Measurements from ENCODE around the gene TMUB2. TPM values are rescaled to one million over a fixed set of nuclear protein-coding genes. Genes with fewer than 3 reads are reported as not detected.
A peak's percentile ranks its signal among the peaks of the same experiment; 100 is the strongest.

Gene TMUB2
- total RNA-seq, 1 donor from 2014 or later = 23.6 TPM

- ATAC-seq (peak; percentile 95), DNase-seq (peak; percentile 99)
- intact Hi-C loops (cut with micrococcal nuclease) = no loop called here
Measured at GRCh38 chr17:44199553-44200477, 13.0 kb downstream of the TMUB2 start, which contains the start of gene ATXN7L3. ATXN7L3 (minus strand) TSS chr17:44199884; CDS start chr17:44198070, 1,814 bp downstream.

GRCh38 chr17:44200478-44201155 lies 13.8 kb downstream of the TMUB2 start:
- intact Hi-C loops (cut with micrococcal nuclease) = no loop called here
- DNase-seq (no peak), ATAC-seq (peak; percentile 1)

- ATAC-seq = no peak
- no peak for DNase-seq
Measured at GRCh38 chr17:44202756-44203155, 16.0 kb downstream of the TMUB2 start.

GRCh38 chr17:44203731-44204440 lies 17.1 kb downstream of the TMUB2 start:
- DNase-seq (no peak), ATAC-seq (no peak)
- intact Hi-C loops (cut with micrococcal nuclease) = no loop called here

More at GRCh38 chr17:44202756-44203155, 16.0 kb downstream of the TMUB2 start:
- intact Hi-C loops (cut with micrococcal nuclease) = no loop called here

GRCh38 chr17:44204441-44204882 lies 17.7 kb downstream of the TMUB2 start:
- intact Hi-C loops (cut with micrococcal nuclease) = no loop called here
- ATAC-seq (no peak), DNase-seq (no peak)

- intact Hi-C loops (cut with micrococcal nuclease) = no loop called here
- ATAC-seq (no peak), DNase-seq (no peak)
Measured at GRCh38 chr17:44205962-44206824, 19.4 kb downstream of the TMUB2 start.

GRCh38 chr17:44206825-44207155 lies 20.0 kb downstream of the TMUB2 start:
- intact Hi-C loops (cut with micrococcal nuclease) = no loop called here
- ATAC-seq (no peak), DNase-seq (no peak)

- no peak for ATAC-seq
- intact Hi-C loops (cut with micrococcal nuclease) = no loop called here
- no peak for DNase-seq
Measured at GRCh38 chr17:44207319-44207718, 20.5 kb downstream of the TMUB2 start.

GRCh38 chr17:44207743-44208142 lies 21.0 kb downstream of the TMUB2 start:
- intact Hi-C loops (cut with micrococcal nuclease) = no loop called here
- ATAC-seq = no peak
- no peak for DNase-seq

- ATAC-seq = no peak
- intact Hi-C loops (cut with micrococcal nuclease) = no loop called here
- no peak for DNase-seq
Measured at GRCh38 chr17:44209786-44210341, 23.1 kb downstream of the TMUB2 start.

GRCh38 chr17:44210342-44211192 lies 23.8 kb downstream of the TMUB2 start:
- ATAC-seq (peak; percentile 93), DNase-seq (peak; percentile 94)
- intact Hi-C loops (cut with micrococcal nuclease) = no loop called here

GRCh38 chr17:44211281-44212265 lies 24.8 kb downstream of the TMUB2 start:
- intact Hi-C loops (cut with micrococcal nuclease) = no loop called here
- DNase-seq = no peak
- ATAC-seq = no peak

GRCh38 chr17:44212507-44213402 lies 26.0 kb downstream of the TMUB2 start:
- intact Hi-C loops (cut with micrococcal nuclease) = no loop called here
- DNase-seq = no peak
- no peak for ATAC-seq

GRCh38 chr17:44213403-44214229 lies 26.8 kb downstream of the TMUB2 start:
- no peak for DNase-seq
- no peak for ATAC-seq
- intact Hi-C loops (cut with micrococcal nuclease) = no loop called here

GRCh38 chr17:44214230-44214494 lies 27.4 kb downstream of the TMUB2 start:
- intact Hi-C loops (cut with micrococcal nuclease) = no loop called here
- ATAC-seq = no peak
- no peak for DNase-seq
